Stimulated activated memory B cell treated with anti-CD40 and anti-IgM and Interleukin-4, amounts not matched to agents 10 μg/mL and 1 μg/mL and 100 μg/mL, for 72 hours (primary cell): ENCODE data around the gene SSPN.

ENCODE experiments used
- ATAC-seq: fragments of 150-1000 bp; cut with Tn5 transposase; 2 replicates; pipeline ENCODE4 v1.10.0; 2021
- H3K27ac Mint-ChIP-seq: one replicate; pipeline ENCODE4 v1.8.0; 2022; ENCODE audit warnings: mild to moderate bottlenecking, mixed read lengths
- H3K27me3 Mint-ChIP-seq: one replicate; pipeline ENCODE4 v1.8.0; 2022; ENCODE audit warnings: mixed read lengths
- H3K36me3 Mint-ChIP-seq: one replicate; pipeline ENCODE4 v1.8.0; 2022; ENCODE audit warnings: mixed read lengths
- H3K4me1 Mint-ChIP-seq: one replicate; pipeline ENCODE4 v1.8.0; 2022; ENCODE audit warnings: mixed read lengths
- H3K4me3 Mint-ChIP-seq: one replicate; pipeline ENCODE4 v1.8.0; 2022; ENCODE audit warnings: mild to moderate bottlenecking, moderate library complexity, mixed read lengths
- H3K9me3 Mint-ChIP-seq: one replicate; pipeline ENCODE4 v1.8.0; 2022; ENCODE audit warnings: mixed read lengths

SSPN gene

DNA sequence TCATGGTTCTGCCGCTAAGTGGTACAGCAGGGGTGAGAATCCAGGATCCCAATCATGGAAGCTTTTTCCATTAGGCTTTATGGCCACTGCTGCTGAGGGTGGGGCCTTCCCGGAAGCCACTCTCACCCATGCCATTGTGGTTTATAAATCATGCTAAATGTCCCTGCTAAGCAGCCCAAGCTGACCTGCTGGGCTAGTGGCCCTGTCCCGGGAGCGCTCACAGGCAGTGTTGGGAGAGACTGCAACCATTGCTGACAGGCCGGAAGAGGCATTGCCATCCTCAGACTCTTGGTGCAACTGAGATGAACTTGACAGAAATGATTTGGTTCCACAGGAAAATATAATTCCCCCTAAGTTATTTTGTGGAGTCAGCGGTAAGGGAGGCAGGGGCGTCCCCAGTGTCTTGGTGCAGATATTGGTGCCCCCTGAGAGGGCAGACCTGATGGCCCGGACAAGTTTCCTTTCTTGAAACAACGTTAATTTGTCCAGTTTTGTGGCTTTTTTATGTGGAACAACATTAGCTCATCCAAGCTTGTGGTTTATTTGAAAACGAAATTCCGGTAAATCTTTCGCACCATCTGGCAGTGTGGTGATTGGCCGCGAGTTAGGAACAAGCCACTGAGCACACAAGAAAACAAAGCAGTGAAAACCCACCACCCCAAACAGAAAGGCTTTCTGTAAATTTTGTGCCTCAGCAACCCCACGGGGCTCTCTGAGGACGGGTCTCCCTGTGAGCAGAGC is 82.3 kb downstream of the SSPN start:
- Mint-ChIP-seq H3K4me3 (no peak overlapping the region), H3K4me1 (peaks cover 40% of the 10 kb centered on the region), H3K27ac (no peak overlapping the region), H3K27me3 (no peaks in the 10 kb centered on the region), H3K36me3 (no peaks in the 10 kb centered on the region), H3K9me3 (no peaks in the 10 kb centered on the region)
- no peak for ATAC-seq

DNA sequence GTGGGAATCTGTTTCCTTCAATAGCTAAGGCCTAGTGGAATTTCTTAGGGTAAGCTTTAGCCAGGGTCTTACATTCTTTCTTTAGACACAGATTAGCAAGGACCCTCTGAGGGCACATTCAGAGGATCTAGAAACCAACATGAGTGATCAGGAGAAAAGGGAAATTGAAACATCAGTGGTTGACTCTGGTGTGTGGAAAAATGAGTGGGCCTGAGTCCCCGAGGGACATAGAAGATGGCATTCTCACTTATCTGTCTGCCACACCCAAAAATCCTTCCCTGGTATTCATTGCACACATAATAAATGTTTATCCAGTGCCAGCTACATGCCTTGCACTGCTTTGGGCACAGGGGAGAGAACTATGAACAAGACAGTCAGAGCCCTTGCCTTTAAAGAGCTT is 82.9 kb downstream of the SSPN start:
- H3K27ac Mint-ChIP-seq = no peak overlapping the region
- peaks cover 46% of the 10 kb centered on the region for H3K4me1 Mint-ChIP-seq
- no peaks in the 10 kb centered on the region for H3K9me3 Mint-ChIP-seq
- no peak for ATAC-seq
- no peaks in the 10 kb centered on the region for H3K27me3 Mint-ChIP-seq
- no peaks in the 10 kb centered on the region for H3K36me3 Mint-ChIP-seq
- no peak overlapping the region for H3K4me3 Mint-ChIP-seq

DNA sequence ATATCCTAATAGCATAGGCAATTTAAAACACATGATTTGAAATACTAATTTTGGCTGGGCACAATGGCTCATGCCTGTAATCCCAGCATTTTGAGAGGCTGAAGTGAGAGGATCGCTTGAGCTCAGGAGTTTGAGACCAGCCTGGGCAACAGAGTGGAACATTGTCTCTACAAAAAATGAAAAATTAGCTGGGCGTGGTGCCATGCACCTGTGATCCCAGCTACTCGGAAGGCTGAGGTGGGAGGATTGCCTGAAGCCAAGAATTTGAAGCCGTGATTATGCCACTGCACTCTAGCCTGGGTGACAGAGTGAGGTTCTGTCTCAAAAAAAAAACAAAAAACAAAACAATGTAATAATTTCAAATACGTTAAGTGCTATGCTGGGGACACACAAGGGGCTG is 83.3 kb downstream of the SSPN start:
- H3K9me3 Mint-ChIP-seq = no peaks in the 10 kb centered on the region
- no peak for ATAC-seq
- peaks cover 44% of the 10 kb centered on the region for H3K4me1 Mint-ChIP-seq

DNA sequence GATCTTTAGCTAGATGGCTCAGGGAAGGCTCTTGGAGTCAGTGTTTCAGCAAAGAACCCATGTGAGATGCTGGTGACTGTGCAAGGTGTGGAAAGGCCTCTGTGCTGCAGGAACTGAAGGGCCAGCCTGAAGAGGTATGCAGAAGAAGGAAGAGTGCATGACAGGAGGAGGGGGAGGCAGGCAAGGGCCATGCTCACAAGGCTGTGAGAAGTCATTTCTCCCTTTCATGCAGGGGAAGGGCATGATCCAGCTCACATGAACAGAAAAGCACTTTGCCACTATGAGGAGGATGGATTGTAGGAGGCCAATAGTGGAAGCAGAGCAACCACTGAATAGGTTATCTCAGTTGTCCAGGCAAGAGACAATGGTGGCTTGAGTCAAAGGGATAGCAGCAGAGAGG is 83.7 kb downstream of the SSPN start:
- Mint-ChIP-seq H3K27ac (no peak overlapping the region), H3K9me3 (no peaks in the 10 kb centered on the region), H3K4me1 (peaks cover 40% of the 10 kb centered on the region), H3K4me3 (no peak overlapping the region), H3K36me3 (no peaks in the 10 kb centered on the region), H3K27me3 (no peaks in the 10 kb centered on the region)
- ATAC-seq = no peak

More for the DNA sequence above, 83.3 kb downstream of the SSPN start:
- Mint-ChIP-seq H3K27ac (no peak overlapping the region), H3K36me3 (no peaks in the 10 kb centered on the region), H3K4me3 (no peak overlapping the region), H3K27me3 (no peaks in the 10 kb centered on the region)

DNA sequence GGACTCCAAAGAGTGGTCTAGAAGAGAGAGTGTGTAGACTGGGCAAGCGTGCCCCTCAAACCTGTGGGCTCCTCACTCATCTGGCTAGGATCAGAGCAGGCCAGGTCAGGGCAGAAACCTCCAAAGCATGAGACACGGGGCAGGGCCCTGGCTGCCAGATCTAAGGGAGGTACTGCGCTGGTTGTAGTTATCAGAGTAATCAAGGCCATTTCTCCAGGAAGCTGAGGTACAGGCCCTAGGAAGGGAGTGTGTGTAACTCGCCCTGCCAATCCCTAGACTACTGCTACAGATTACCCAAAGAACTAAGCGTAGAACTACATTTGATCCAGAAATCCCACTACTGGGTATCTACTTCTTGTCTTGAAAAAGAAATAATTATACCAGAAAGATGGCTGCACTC is 84.5 kb downstream of the SSPN start:
- no peak overlapping the region for H3K4me3 Mint-ChIP-seq
- peaks cover 32% of the 10 kb centered on the region for H3K4me1 Mint-ChIP-seq
- H3K36me3 Mint-ChIP-seq = no peaks in the 10 kb centered on the region
- H3K9me3 Mint-ChIP-seq = no peaks in the 10 kb centered on the region
- no peak overlapping the region for H3K27ac Mint-ChIP-seq
- no peaks in the 10 kb centered on the region for H3K27me3 Mint-ChIP-seq
- no peak for ATAC-seq

DNA sequence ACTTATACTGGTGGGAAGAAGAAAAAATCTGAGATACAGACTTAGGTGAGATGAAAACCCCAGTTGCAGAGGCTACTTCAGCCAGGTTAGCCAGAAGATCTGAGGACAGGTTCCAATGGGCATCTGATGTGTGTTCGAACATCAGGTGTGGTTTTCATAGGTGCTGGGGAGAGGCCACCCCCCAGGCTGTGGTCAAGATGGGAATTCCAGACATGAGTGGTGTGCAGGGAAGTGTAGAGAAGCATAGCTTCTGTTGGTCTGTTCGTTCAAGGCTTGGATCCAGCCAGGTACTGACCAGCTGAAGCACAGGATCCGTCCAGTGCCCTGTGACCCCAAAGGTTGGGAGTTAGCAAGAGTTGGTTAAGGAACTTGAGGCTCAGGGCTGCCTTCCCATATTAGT is 85.5 kb downstream of the SSPN start:
- no peak overlapping the region for H3K27ac Mint-ChIP-seq
- no peak for ATAC-seq
- H3K4me1 Mint-ChIP-seq = peaks cover 26% of the 10 kb centered on the region
- no peaks in the 10 kb centered on the region for H3K9me3 Mint-ChIP-seq
- no peaks in the 10 kb centered on the region for H3K27me3 Mint-ChIP-seq
- H3K4me3 Mint-ChIP-seq = no peak overlapping the region
- H3K36me3 Mint-ChIP-seq = no peaks in the 10 kb centered on the region

DNA sequence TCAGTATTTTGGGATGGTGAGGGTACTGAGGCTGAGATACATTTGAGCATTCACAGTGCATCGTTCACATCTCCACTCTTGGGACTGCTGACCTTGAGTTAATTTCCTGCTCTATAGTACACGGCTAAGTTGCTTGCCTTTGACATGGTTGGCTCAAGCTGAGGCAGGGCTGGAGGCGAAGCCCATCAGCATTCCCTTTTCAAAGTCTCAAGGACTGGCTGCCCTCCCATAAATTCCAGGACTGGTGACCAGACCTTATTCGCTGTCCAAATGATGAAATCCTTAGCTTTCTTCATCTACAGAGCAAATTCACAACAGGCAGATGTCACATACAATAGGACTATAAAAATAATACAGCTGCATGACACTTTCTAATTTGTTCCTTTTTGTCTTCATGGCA is 85.9 kb downstream of the SSPN start:
- Mint-ChIP-seq H3K27me3 (no peaks in the 10 kb centered on the region), H3K27ac (no peak overlapping the region), H3K9me3 (no peaks in the 10 kb centered on the region), H3K4me3 (no peak overlapping the region), H3K4me1 (peaks cover 26% of the 10 kb centered on the region), H3K36me3 (no peaks in the 10 kb centered on the region)
- ATAC-seq = no peak

DNA sequence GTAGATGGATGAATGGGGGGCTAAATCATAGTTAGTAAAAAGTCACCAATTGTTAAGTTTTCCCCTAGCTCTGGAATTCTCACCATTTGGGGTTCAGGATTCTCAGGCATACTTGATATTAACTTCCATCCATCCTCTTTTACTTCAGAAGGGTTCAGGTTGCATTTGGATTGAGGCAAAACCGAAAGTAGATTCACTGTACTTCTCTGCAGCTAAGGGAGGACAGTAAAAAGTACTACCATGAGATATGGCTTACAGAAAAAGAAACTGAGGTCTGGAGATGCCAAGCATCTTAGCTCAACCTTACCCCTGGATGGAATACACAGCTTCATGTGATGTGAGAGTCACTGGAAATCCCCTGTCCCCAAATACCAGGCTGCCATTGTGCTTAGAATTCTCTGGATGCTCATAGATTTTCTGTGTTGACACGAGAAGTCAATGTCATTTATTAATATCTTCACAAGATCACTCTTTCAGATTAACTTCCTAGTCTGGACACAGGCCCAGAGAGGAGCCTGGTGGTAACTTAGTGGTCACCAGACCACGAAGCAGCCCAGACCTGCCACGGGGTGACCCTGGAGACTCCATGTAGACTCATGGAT is 87.1 kb downstream of the SSPN start:
- no peak for ATAC-seq
- no peak overlapping the region for H3K4me3 Mint-ChIP-seq
- no peak overlapping the region for H3K27ac Mint-ChIP-seq
- H3K4me1 Mint-ChIP-seq = peaks cover 34% of the 10 kb centered on the region
- H3K9me3 Mint-ChIP-seq = no peaks in the 10 kb centered on the region
- H3K27me3 Mint-ChIP-seq = no peaks in the 10 kb centered on the region
- no peaks in the 10 kb centered on the region for H3K36me3 Mint-ChIP-seq

DNA sequence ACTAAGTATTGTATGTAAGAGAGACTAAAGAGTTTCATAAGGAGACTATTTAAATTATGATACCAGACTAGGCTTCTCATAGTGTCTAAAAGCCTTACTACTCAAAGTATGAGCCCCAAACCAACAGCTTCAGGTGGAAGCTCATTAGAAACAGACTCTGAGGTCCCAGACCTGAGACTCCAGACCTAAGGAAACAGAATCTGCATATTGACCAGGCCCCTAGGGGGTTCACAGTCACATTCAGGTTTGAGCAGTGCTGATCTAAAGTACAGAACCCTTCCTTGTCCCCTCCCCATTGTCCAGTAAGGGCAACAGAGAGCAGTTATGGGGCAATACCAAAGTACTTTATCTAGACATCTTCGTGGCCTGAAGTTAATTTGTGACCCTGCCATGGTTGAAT is 87.7 kb downstream of the SSPN start:
- H3K36me3 Mint-ChIP-seq = no peaks in the 10 kb centered on the region
- no peaks in the 10 kb centered on the region for H3K27me3 Mint-ChIP-seq
- no peak for ATAC-seq
- H3K27ac Mint-ChIP-seq = no peak overlapping the region
- no peaks in the 10 kb centered on the region for H3K9me3 Mint-ChIP-seq
- H3K4me1 Mint-ChIP-seq = peaks cover 40% of the 10 kb centered on the region
- no peak overlapping the region for H3K4me3 Mint-ChIP-seq

DNA sequence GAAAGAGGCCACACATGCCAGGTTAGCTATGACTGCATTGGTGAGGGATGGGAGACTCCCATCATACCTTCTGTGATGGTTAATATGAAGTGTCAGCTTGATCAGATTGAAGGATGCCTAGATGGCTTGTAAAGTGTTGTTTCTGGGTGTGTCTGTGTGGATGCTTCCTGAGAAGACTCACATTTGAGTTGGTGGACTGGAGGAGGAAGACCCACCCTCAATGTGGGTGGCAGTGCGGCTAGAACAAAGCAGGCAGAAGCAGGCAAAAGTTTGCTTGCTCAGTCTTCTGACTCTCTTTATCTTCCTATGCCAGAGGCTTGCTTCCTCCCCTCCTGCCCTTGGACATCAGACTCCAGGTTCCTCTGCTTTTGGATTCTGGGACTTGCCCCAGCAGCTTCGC is 88.2 kb downstream of the SSPN start:
- H3K36me3 Mint-ChIP-seq = no peaks in the 10 kb centered on the region
- H3K9me3 Mint-ChIP-seq = no peaks in the 10 kb centered on the region
- H3K27ac Mint-ChIP-seq = no peak overlapping the region
- no peaks in the 10 kb centered on the region for H3K27me3 Mint-ChIP-seq
- ATAC-seq = no peak
- no peak overlapping the region for H3K4me3 Mint-ChIP-seq
- H3K4me1 Mint-ChIP-seq = peaks cover 39% of the 10 kb centered on the region

DNA sequence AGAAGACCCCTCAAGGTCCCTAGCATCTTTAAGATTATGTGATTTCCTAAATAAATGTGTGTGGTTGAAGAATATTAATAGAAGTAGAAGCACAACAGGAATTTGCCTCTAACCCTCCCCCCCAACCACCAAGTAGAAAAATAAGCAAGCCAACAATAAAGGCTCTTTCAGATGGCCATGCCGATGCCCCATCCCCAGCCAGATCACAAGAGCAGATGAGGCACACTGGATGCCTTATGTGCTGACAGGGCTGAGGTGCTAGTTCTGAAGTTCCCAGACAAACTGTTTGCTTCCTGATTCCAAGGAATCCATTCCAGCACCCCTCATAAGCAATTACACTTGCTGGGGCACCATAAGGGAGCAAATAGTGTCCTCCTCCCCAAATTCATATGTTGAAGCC is 90.0 kb downstream of the SSPN start:
- H3K27ac Mint-ChIP-seq = no peak overlapping the region
- no peak overlapping the region for H3K4me3 Mint-ChIP-seq
- ATAC-seq = no peak
- H3K4me1 Mint-ChIP-seq = peaks cover 31% of the 10 kb centered on the region
- H3K9me3 Mint-ChIP-seq = no peaks in the 10 kb centered on the region
- H3K27me3 Mint-ChIP-seq = no peaks in the 10 kb centered on the region
- no peaks in the 10 kb centered on the region for H3K36me3 Mint-ChIP-seq

DNA sequence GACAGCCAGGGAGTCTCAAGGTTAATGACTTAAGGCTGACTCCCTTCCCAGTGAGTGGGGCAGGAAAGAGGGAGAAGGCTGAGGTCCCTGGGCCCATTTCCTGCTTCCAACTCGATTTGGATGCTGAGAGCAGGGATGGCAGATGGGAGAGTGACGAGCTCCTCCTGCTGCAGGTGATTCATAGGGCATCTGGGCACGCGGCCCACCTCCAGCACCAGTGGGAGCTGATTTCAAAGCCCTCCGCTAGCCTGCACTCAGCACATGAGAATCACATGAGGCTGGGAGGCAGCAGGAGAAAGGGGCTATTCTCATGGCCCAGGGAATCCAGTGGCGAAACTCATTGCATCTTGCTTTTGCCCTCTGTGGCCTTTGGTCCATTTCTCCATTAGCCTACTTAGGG is 90.8 kb downstream of the SSPN start:
- Mint-ChIP-seq H3K9me3 (no peaks in the 10 kb centered on the region), H3K4me1 (peaks cover 39% of the 10 kb centered on the region)

DNA sequence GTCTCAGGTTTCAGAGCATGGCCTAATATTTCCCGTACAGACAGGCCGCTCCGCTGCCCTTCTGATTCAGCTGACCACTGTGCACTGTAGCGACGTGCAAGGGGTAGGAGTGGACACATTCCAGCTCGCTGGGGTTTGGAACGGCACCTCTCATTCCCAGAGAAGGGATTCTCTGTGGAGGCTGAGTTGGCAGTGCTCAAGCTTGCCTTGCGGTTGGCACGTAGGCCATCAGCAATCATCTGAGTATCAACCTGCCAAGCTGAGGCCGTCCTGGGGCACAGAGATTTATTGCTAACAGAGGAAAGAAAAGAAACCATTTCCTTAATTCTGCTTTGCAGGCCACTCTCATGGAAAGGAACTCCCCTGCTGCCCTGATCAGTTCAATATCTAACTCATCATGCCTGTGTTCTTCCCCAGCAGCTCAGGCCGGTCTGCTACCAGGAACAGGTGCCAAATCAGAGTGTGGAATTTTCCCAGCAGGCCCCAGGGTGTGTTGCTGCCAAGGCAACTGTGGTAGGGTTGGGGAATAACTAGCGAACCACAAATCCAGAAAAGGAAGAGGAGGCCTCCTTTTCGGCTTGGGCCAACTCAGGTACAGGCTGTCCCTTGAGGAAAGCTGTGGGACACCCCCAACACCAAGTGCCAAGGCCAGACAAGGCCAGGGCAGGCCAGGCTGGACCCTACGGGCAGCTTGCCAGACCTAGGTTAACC is 92.5 kb downstream of the SSPN start:
- H3K27me3 Mint-ChIP-seq = no peaks in the 10 kb centered on the region
- peaks cover 36% of the 10 kb centered on the region for H3K4me1 Mint-ChIP-seq
- H3K9me3 Mint-ChIP-seq = no peaks in the 10 kb centered on the region
- ATAC-seq = no peak
- H3K36me3 Mint-ChIP-seq = no peaks in the 10 kb centered on the region
- no peak overlapping the region for H3K4me3 Mint-ChIP-seq
- H3K27ac Mint-ChIP-seq = no peak overlapping the region

More for the DNA sequence above, 90.8 kb downstream of the SSPN start:
- ATAC-seq = no peak
- Mint-ChIP-seq H3K4me3 (no peak overlapping the region), H3K27me3 (no peaks in the 10 kb centered on the region), H3K36me3 (no peaks in the 10 kb centered on the region), H3K27ac (no peak overlapping the region)

DNA sequence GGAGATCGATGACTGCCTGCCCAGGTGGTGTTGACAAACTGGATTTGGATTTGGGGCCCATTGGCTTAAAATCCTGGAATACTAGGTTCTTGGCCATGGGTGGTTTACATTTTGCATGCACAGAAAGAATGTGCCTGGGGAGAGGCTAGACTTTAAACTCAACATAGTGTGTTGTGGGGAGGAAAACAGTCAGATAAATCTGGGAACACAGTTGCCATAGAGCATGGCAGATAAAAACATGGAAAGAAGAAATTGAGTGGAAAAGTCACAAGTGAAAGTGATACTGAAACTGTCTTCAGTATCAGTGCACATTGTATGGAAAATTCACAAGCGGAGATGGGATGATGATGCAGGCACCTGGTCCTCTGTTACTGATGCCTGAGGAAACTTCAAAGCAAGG is 95.2 kb downstream of the SSPN start:
- no peak overlapping the region for H3K4me3 Mint-ChIP-seq

DNA sequence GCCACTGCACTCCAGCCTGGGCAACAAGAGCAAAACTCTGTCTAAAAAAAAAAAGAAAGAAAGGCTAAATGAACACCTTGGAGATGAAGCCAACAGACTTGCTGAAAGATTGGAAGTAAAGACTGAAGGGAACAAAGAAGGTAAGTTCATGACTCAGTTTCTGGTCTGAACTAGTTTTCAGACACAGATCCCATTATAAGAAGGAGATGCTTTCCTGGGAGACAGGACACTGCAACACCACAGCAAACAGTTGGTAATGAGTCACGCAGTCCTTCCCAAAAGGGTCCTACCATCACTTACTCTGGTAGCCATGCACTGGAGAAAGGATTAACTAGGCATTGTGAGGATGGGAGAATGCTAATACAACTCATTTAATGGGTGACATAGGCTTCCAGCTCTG is 97.2 kb downstream of the SSPN start:
- ATAC-seq = no peak
- no peaks in the 10 kb centered on the region for H3K27me3 Mint-ChIP-seq
- H3K4me3 Mint-ChIP-seq = no peak overlapping the region
- H3K36me3 Mint-ChIP-seq = peaks cover 5% of the 10 kb centered on the region
- peaks cover 25% of the 10 kb centered on the region for H3K4me1 Mint-ChIP-seq
- no peak overlapping the region for H3K27ac Mint-ChIP-seq
- H3K9me3 Mint-ChIP-seq = no peaks in the 10 kb centered on the region

More for the DNA sequence above, 95.2 kb downstream of the SSPN start:
- H3K27ac Mint-ChIP-seq = no peak overlapping the region
- ATAC-seq = no peak
- no peaks in the 10 kb centered on the region for H3K36me3 Mint-ChIP-seq
- no peaks in the 10 kb centered on the region for H3K27me3 Mint-ChIP-seq
- H3K9me3 Mint-ChIP-seq = no peaks in the 10 kb centered on the region
- peaks cover 29% of the 10 kb centered on the region for H3K4me1 Mint-ChIP-seq

DNA sequence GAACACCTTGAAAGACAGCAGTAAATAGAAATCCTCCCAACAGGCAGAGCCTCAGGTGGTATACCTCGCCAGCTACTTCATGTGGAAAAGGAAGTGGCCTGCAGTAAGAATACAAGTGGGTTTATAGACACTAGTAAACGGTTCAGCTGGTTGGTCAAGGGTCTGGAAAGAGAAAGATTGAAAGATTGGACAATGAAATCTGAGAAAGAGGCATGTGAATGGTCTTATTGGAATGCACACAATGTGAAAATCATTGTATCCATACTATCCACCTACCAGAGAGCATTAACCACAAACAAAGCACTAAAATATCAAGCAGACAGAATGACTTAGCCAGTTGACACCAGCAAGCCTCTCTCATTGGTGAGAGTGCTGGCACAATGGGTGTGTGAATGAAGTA is 98.2 kb downstream of the SSPN start:
- peaks cover 23% of the 10 kb centered on the region for H3K4me1 Mint-ChIP-seq
- no peak overlapping the region for H3K27ac Mint-ChIP-seq
- H3K9me3 Mint-ChIP-seq = no peaks in the 10 kb centered on the region
- no peaks in the 10 kb centered on the region for H3K27me3 Mint-ChIP-seq
- peaks cover 5% of the 10 kb centered on the region for H3K36me3 Mint-ChIP-seq
- ATAC-seq = no peak
- no peak overlapping the region for H3K4me3 Mint-ChIP-seq
